HL-60 (cell line): ENCODE data around the gene SRI.

ENCODE experiments used
- GABPA ChIP-seq: IDR thresholded peaks from 2 replicates; pipeline ENCODE4 v1.6.1; 2012; ENCODE audit warnings: low read depth
- POLR2AphosphoS5 ChIP-seq: IDR thresholded peaks from 2 replicates; pipeline ENCODE4 v1.6.1; 2012; ENCODE audit warnings: low read depth
- SPI1 ChIP-seq: IDR thresholded peaks from 2 replicates; pipeline ENCODE4 v1.6.1; 2012; ENCODE audit warnings: low read depth, mild to moderate bottlenecking, borderline replicate concordance
- TF ChIP-seq, protein P1 (sequence below): IDR thresholded peaks from one replicate; pipeline ENCODE4 v1.5.1; 2011; ENCODE audit warnings: low read length, control low read depth, inconsistent platforms; ENCODE audit not compliant: insufficient read depth
- TF ChIP-seq, protein P2 (sequence below): IDR thresholded peaks from 2 replicates; pipeline ENCODE4 v1.6.1; 2012; ENCODE audit warnings: low read depth; ENCODE audit not compliant: insufficient replicate concordance

DNA sequence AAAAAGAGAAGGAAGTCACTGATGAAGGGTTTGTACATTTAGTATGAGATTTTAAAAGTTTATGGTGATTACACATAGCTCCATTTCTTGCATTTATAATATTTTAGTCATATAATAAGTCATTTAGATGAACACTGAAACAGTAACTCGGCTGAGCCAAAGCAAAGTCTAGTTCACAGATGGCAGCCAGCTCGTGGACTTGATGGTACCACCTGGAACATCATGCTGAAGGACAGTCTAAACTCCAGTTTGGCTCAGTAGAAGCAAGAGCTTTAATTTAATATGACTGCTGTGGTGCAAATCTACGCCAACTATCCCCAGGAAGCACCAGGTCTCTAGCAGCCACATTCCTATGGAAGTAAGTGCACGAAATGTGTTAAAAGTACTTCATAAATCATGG, 16.4 kb downstream of the SRI start:
- TF ChIP-seq GABPA (no peak), POLR2AphosphoS5 (no peak), SPI1 (no peak)
- TF ChIP-seq, protein P1, sequence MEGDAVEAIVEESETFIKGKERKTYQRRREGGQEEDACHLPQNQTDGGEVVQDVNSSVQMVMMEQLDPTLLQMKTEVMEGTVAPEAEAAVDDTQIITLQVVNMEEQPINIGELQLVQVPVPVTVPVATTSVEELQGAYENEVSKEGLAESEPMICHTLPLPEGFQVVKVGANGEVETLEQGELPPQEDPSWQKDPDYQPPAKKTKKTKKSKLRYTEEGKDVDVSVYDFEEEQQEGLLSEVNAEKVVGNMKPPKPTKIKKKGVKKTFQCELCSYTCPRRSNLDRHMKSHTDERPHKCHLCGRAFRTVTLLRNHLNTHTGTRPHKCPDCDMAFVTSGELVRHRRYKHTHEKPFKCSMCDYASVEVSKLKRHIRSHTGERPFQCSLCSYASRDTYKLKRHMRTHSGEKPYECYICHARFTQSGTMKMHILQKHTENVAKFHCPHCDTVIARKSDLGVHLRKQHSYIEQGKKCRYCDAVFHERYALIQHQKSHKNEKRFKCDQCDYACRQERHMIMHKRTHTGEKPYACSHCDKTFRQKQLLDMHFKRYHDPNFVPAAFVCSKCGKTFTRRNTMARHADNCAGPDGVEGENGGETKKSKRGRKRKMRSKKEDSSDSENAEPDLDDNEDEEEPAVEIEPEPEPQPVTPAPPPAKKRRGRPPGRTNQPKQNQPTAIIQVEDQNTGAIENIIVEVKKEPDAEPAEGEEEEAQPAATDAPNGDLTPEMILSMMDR, result no peak
- TF ChIP-seq, protein P2, sequence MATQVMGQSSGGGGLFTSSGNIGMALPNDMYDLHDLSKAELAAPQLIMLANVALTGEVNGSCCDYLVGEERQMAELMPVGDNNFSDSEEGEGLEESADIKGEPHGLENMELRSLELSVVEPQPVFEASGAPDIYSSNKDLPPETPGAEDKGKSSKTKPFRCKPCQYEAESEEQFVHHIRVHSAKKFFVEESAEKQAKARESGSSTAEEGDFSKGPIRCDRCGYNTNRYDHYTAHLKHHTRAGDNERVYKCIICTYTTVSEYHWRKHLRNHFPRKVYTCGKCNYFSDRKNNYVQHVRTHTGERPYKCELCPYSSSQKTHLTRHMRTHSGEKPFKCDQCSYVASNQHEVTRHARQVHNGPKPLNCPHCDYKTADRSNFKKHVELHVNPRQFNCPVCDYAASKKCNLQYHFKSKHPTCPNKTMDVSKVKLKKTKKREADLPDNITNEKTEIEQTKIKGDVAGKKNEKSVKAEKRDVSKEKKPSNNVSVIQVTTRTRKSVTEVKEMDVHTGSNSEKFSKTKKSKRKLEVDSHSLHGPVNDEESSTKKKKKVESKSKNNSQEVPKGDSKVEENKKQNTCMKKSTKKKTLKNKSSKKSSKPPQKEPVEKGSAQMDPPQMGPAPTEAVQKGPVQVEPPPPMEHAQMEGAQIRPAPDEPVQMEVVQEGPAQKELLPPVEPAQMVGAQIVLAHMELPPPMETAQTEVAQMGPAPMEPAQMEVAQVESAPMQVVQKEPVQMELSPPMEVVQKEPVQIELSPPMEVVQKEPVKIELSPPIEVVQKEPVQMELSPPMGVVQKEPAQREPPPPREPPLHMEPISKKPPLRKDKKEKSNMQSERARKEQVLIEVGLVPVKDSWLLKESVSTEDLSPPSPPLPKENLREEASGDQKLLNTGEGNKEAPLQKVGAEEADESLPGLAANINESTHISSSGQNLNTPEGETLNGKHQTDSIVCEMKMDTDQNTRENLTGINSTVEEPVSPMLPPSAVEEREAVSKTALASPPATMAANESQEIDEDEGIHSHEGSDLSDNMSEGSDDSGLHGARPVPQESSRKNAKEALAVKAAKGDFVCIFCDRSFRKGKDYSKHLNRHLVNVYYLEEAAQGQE, result no peak
